CD4-positive, alpha-beta memory T cell (primary cell): ENCODE results near the gene IGF2BP3. TPM values are rescaled to one million over a fixed set of nuclear protein-coding genes. Genes with fewer than 3 reads are reported as not detected.

Experiments used
- CTCF ChIA-PET: fragments of 350-600 bp; sonication (Branson Sonifier 250); formaldehyde crosslinking; loops from one replicate; lab custom pipeline; 2021; ENCODE audit warnings: inconsistent platforms; ENCODE audit not compliant: partially characterized antibody; lab: Charles Lee
- POLR2A ChIA-PET: fragments of 350-600 bp; sonication (Branson Sonifier 250); formaldehyde crosslinking; loops from one replicate; lab custom pipeline; 2021; ENCODE audit not compliant: partially characterized antibody; lab: Charles Lee
- DNase-seq, 5 donors: peaks; one replicate each; pipeline versions ENCODE4 v3.0.0 to v3.0.0-alpha.2; 2020 to 2022; ENCODE audit warnings: mixed read lengths in 1 of 5
- H3K27ac ChIP-seq: one replicate; pipeline ENCODE4 v1.7.0; 2013; ENCODE audit warnings: low read depth, low read length
- H3K27me3 ChIP-seq: 2 replicates; pipeline ENCODE4 v1.7.0; 2013; ENCODE audit warnings: mild to moderate bottlenecking, low read length, moderate library complexity; ENCODE audit not compliant: insufficient read depth
- H3K36me3 ChIP-seq: 2 replicates; pipeline ENCODE4 v1.7.0; 2013; ENCODE audit warnings: mild to moderate bottlenecking, low read length, moderate library complexity; ENCODE audit not compliant: insufficient read depth
- H3K4me1 ChIP-seq: 2 replicates; pipeline ENCODE4 v1.7.0; 2013; ENCODE audit warnings: mild to moderate bottlenecking, low read length, moderate library complexity; ENCODE audit not compliant: insufficient read depth
- H3K4me3 ChIP-seq, 2 donors: one replicate each; pipeline ENCODE4 v1.7.0; 2013; ENCODE audit warnings: low read length in 2 of 2, mild to moderate bottlenecking in 1 of 2
- H3K9me3 ChIP-seq, 2 donors: one replicate each; pipeline ENCODE4 v1.7.0; 2013; ENCODE audit warnings: low read length in 2 of 2, control low read depth in 1 of 2; ENCODE audit not compliant: control insufficient read depth in 1 of 2
- H3K27ac Mint-ChIP-seq, 7 donors: one replicate each; pipeline ENCODE4 v1.8.0; 2020 to 2021; ENCODE audit warnings: mixed read lengths in 7 of 7, mild to moderate bottlenecking in 6 of 7, inconsistent platforms in 3 of 7, moderate library complexity in 3 of 7
- H3K27me3 Mint-ChIP-seq, 2 donors: one replicate each; pipeline ENCODE4 v1.8.0; 2020 to 2021; ENCODE audit warnings: mixed read lengths in 2 of 2
- H3K36me3 Mint-ChIP-seq, 2 donors: one replicate each; pipeline ENCODE4 v1.8.0; 2020 to 2021; ENCODE audit warnings: mixed read lengths in 2 of 2, inconsistent platforms in 1 of 2, mild to moderate bottlenecking in 1 of 2
- H3K4me1 Mint-ChIP-seq, 4 donors: one replicate each; pipeline ENCODE4 v1.8.0; 2020 to 2021; ENCODE audit warnings: mixed read lengths in 4 of 4, mild to moderate bottlenecking in 1 of 4
- H3K4me3 Mint-ChIP-seq, 8 donors: one replicate each; pipeline ENCODE4 v1.8.0; 2020 to 2021; ENCODE audit warnings: mixed read lengths in 8 of 8, mild to moderate bottlenecking in 7 of 8, moderate library complexity in 6 of 8, inconsistent platforms in 3 of 8
- H3K9me3 Mint-ChIP-seq, 8 donors: one replicate each; pipeline ENCODE4 v1.8.0; 2020 to 2021; ENCODE audit warnings: mixed read lengths in 8 of 8, mild to moderate bottlenecking in 5 of 8, inconsistent platforms in 3 of 8, moderate library complexity in 1 of 8
- intact Hi-C: fragments of 100-400 bp; cut with micrococcal nuclease; formaldehyde crosslinking; loops from one replicate; pipeline ENCODE4 v1.15.1; 2023
- polyA plus RNA-seq, 2 donors: library from polyadenylated mRNA; unstranded; fragments of 300-500 nt; fragmentation: Illumina TruSeq; gene quantifications; one replicate each; pipeline ENCODE4 v1.2.3, GENCODE V29; 2021
- total RNA-seq, 2 experiments: library from RNA; stranded (reverse); gene quantifications; one replicate each; pipeline ENCODE4 v1.2.3, GENCODE V29; 2021

IGF2BP3 gene
- total and polyA plus RNA-seq, 4 experiments from 2014 or later: not detected

DNA sequence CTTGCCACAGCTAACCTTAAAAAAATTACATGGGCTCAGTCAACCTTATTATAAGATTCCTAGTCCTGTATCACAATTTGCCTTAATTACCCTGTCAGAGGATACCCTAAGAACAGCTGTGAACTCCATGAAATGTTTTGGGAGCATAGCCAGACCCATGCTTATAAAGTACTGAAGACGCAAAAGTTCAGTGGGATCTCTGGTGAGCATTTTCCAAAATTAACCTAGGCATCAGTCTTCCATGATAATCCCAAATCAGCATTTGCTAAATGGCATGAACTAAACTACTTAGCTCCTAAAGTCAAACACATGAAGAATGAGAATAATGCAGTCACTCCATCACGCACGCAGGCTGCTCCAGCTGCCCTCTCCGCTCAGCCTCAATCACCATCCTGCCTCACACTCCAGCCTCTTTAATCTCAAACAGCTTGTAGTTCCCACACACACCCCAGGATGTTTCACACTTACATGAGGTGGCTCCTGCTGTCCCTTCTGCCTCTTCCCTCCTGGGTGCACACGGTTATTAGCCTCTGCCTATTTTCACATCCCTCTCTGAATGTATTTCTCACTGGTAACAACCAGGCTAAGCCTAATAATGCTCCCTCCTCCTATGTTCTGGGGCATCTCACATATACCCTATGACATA lies 15.3 kb downstream of the IGF2BP3 start:
- no peaks in the 10 kb centered on the region for H3K36me3 ChIP-seq
- CTCF ChIA-PET: interaction anchor here (0.5 to 1.2 kb wide), 3 partner anchors 183 to 1446 kb away, joined by 3 to 4 read pairs (median 3); no protein-coding TSS in a partner anchor
- H3K27me3 Mint-ChIP-seq: peaks cover 37% of the 10 kb centered on the region in 2 donors

DNA sequence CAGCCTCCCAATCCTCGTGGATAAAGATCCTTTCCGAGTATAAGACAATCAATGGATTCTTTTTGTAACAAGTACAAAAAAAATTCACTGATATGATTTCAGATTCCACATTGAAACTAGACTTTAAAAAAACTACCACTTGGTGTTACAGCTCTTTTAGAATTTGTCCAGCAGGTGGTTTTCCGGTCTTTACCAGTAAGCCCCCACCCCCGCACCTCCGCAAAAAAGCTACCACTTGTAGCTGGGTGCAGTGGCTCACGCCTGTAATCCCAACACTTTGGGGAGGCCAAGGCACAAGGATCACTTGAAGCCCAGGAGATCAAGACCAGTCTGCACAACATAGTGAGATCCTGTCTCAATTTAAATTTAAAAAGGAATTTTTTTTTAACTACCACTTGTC lies 19.8 kb downstream of the IGF2BP3 start:
- no peak for DNase-seq
- Histone ChIP-seq H3K9me3 (no peaks in the 10 kb centered on the region), H3K27me3 (no peaks in the 10 kb centered on the region), H3K27ac (no peak overlapping the region), H3K4me3 (no peak overlapping the region), H3K36me3 (no peaks in the 10 kb centered on the region), H3K4me1 (no peaks in the 10 kb centered on the region)
- Mint-ChIP-seq H3K4me1 (no peaks in the 10 kb centered on the region), H3K36me3 (no peaks in the 10 kb centered on the region), H3K27me3 (peaks cover 32 to 38% of the 10 kb centered on the region in 2 donors), H3K9me3 (peaks cover 0 to 1% (median 0%) of the 10 kb centered on the region in 8 donors), H3K27ac (no peak overlapping the region), H3K4me3 (no peak overlapping the region)
- ChIA-PET POLR2A (no interaction called here), CTCF (interaction anchor here (0.6 kb wide), 1 partner anchor 1137 kb away, joined by 3 read pairs; no protein-coding TSS in a partner anchor)
- intact Hi-C loops: no loop called here

More for the DNA sequence above, 15.3 kb downstream of the IGF2BP3 start:
- intact Hi-C loops: no loop called here
- Mint-ChIP-seq H3K4me3 (no peak overlapping the region), H3K36me3 (no peaks in the 10 kb centered on the region), H3K4me1 (no peaks in the 10 kb centered on the region), H3K27ac (no peak overlapping the region), H3K9me3 (peaks cover 0 to 1% (median 0%) of the 10 kb centered on the region in 8 donors)
- Histone ChIP-seq H3K4me3 (no peak overlapping the region), H3K27ac (no peak overlapping the region), H3K27me3 (no peaks in the 10 kb centered on the region), H3K9me3 (no peaks in the 10 kb centered on the region), H3K4me1 (no peaks in the 10 kb centered on the region)
- POLR2A ChIA-PET: no interaction called here
- no peak for DNase-seq

DNA sequence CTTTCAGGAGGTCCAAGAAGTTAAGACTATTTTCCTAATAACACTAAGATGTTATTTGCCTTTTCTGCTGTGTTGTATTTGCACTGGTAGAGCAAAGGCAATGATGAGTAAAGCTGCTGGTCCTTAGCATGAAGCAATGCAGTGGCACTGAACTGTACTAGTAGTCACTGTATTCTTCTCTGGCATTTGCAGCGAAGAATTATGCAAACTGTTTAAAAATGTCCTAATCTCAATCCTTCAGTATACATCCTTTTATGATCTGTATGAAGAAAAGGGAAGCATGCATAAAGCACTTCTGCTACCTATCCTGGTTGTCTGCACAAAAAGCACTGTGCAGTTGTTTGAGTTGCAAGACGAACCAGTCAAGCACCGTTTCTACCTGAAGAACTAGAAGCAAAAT lies 20.4 kb downstream of the IGF2BP3 start:
- H3K4me1 Mint-ChIP-seq: no peaks in the 10 kb centered on the region
- Histone ChIP-seq H3K4me3 (no peak overlapping the region), H3K27ac (no peak overlapping the region), H3K36me3 (no peaks in the 10 kb centered on the region), H3K27me3 (no peaks in the 10 kb centered on the region), H3K4me1 (no peaks in the 10 kb centered on the region), H3K9me3 (no peaks in the 10 kb centered on the region)
- intact Hi-C loops: no loop called here
- H3K27me3 Mint-ChIP-seq: peaks cover 32 to 36% of the 10 kb centered on the region in 2 donors
- ChIA-PET CTCF (interaction anchor here (0.6 kb wide), 1 partner anchor 1137 kb away, joined by 3 read pairs; no protein-coding TSS in a partner anchor), POLR2A (no interaction called here)
- H3K9me3 Mint-ChIP-seq: peaks cover 0 to 1% (median 0%) of the 10 kb centered on the region in 8 donors
- H3K36me3 Mint-ChIP-seq: no peaks in the 10 kb centered on the region
- H3K27ac Mint-ChIP-seq: no peak overlapping the region
- no peak for DNase-seq
- no peak overlapping the region for H3K4me3 Mint-ChIP-seq

DNA sequence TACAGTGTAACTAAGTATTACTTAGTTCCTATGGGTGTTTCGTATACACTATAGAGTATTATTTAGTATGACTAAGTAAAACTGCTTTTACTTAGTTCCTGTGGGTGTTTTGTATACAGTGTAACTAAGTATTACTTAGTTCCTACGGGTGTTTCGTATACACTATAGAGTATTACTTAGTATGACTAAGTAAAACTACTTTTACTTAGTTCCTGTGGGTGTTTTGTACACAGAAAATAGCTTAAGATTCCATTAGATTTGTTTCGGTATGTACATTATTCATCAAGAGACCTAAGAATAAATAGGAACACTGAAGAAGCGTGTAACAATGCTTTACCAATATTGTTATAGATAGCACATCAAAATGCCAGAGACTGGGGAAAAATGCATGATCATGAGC lies 25.0 kb downstream of the IGF2BP3 start:
- Histone ChIP-seq H3K4me1 (no peaks in the 10 kb centered on the region), H3K9me3 (no peaks in the 10 kb centered on the region), H3K27me3 (no peaks in the 10 kb centered on the region), H3K4me3 (no peak overlapping the region), H3K36me3 (no peaks in the 10 kb centered on the region), H3K27ac (no peak overlapping the region)
- no peaks in the 10 kb centered on the region for H3K36me3 Mint-ChIP-seq
- intact Hi-C loops: no loop called here
- peaks cover 16 to 31% of the 10 kb centered on the region in 2 donors for H3K27me3 Mint-ChIP-seq
- no peaks in the 10 kb centered on the region for H3K4me1 Mint-ChIP-seq
- H3K4me3 Mint-ChIP-seq: no peak overlapping the region
- H3K27ac Mint-ChIP-seq: no peak overlapping the region
- ChIA-PET CTCF (interaction anchor here (1.5 kb wide), 1 partner anchor 167 kb away, joined by 4 read pairs; no protein-coding TSS in a partner anchor), POLR2A (no interaction called here)
- DNase-seq: no peak
- H3K9me3 Mint-ChIP-seq: no peaks in the 10 kb centered on the region

DNA sequence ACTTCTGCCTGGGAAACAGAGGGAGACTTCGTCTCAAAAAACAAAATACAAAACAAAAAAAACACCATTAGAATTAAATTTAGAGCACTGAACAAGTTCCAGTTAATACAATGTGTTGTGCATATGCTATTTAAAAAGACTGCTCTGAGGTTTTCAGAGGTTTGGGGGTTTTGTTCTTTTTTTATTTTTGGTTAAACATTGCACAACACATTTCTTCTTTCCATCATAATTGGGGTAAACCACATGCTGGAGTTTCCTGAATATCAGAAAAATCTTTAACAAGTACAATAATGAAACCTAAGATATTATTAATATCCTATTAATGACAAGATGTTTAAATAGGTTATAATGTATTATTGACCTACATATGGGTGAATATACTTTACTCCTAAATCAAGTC lies 26.3 kb downstream of the IGF2BP3 start:
- POLR2A ChIA-PET: no interaction called here
- Histone ChIP-seq H3K27me3 (no peaks in the 10 kb centered on the region), H3K27ac (no peak overlapping the region), H3K4me3 (no peak overlapping the region), H3K9me3 (no peaks in the 10 kb centered on the region), H3K36me3 (no peaks in the 10 kb centered on the region), H3K4me1 (no peaks in the 10 kb centered on the region)
- CTCF ChIA-PET: no interaction called here
- Mint-ChIP-seq H3K27ac (no peak overlapping the region), H3K9me3 (no peaks in the 10 kb centered on the region), H3K4me3 (no peak overlapping the region), H3K4me1 (no peaks in the 10 kb centered on the region), H3K36me3 (no peaks in the 10 kb centered on the region), H3K27me3 (peaks cover 14 to 27% of the 10 kb centered on the region in 2 donors)
- intact Hi-C loops: no loop called here
- no peak for DNase-seq

DNA sequence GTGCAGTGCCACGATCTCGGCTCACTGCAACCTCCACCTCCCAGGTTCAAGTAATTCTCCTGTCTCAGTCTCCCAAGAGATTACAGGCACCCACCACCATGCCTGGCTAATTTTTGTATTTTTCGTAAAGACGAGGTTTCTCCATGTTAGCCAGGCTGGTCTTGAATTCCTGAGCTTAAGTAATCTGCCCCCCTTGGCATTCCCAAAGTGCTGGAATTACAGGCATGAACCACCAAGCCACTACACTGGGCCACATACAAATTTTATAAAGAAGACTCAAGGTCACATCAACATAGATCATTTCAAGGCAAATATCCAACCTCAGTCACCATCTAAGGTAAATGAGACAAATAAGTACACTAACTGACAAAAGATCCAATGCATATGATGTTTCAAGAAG lies 32.1 kb downstream of the IGF2BP3 start:
- Histone ChIP-seq H3K4me1 (no peaks in the 10 kb centered on the region), H3K36me3 (no peaks in the 10 kb centered on the region), H3K9me3 (no peaks in the 10 kb centered on the region), H3K27ac (no peak overlapping the region), H3K4me3 (no peak overlapping the region), H3K27me3 (no peaks in the 10 kb centered on the region)
- Mint-ChIP-seq H3K4me1 (no peaks in the 10 kb centered on the region), H3K27ac (no peak overlapping the region), H3K9me3 (no peaks in the 10 kb centered on the region), H3K4me3 (no peak overlapping the region), H3K27me3 (peaks cover 16 to 17% of the 10 kb centered on the region in 2 donors), H3K36me3 (no peaks in the 10 kb centered on the region)
- DNase-seq: no peak
- ChIA-PET CTCF (no interaction called here), POLR2A (no interaction called here)
- intact Hi-C loops: no loop called here

DNA sequence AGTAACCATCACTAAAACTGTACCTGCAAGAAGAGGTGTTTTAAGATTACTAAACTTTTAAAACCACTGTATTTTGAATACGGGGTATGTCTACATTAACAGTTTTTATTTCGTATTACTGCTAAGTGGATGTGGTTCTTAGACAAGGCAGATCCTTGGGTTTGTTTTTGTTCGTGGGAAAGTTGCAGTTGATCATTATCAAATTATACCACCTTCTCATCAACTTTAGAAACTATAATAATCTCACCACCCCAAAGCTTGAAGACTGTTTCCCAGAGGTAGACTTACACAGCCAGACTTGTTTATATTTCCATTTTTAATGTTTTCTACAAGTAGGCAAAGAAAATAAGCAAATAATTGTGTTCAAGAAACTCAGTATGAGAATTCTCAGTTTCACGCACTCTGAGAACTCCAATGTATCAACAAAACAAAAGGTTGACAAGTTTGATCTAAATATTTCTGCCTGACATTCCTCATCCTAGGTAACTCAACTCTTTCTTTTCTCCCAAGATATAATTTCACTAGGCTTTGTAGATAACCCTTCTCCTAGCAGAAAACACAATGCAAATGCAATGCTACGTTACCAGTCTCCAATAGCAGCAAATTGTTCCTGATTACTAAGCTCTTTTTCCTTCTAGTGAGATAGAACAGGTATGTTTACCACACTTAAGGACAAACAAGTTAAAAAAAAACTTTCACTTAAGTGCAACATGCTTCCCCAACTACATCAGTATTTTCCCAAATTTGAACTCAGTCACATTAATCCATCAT lies 36.0 kb downstream of the IGF2BP3 start:
- Histone ChIP-seq H3K27ac (no peak overlapping the region), H3K4me3 (no peak overlapping the region), H3K27me3 (no peaks in the 10 kb centered on the region), H3K4me1 (no peaks in the 10 kb centered on the region), H3K36me3 (no peaks in the 10 kb centered on the region), H3K9me3 (no peaks in the 10 kb centered on the region)
- ChIA-PET POLR2A (no interaction called here), CTCF (no interaction called here)
- Mint-ChIP-seq H3K27ac (no peak overlapping the region), H3K27me3 (peaks cover 24 to 28% of the 10 kb centered on the region in 2 donors), H3K4me1 (no peaks in the 10 kb centered on the region), H3K9me3 (no peaks in the 10 kb centered on the region), H3K36me3 (no peaks in the 10 kb centered on the region), H3K4me3 (no peak overlapping the region)
- DNase-seq: no peak
- intact Hi-C loops: no loop called here
